Cardiac muscle cell (in vitro differentiated cells and primary cell): Measurements from ENCODE around the gene IL11. TPM values are rescaled to one million over a fixed set of nuclear protein-coding genes. Genes with fewer than 3 reads are reported as not detected.

ENCODE experiments used
- DNase-seq, 2 donors: peaks; one replicate each; pipeline versions ENCODE4 v3.0.0 to v3.0.0-alpha.2; 2010 to 2017; ENCODE audit warnings: low read depth in 1 of 2, low spot score in 1 of 2
- H3K27ac ChIP-seq: fragments of 200-600 bp; sonication (generic); 2 replicates; pipeline ENCODE4 v1.5.1; 2016
- H3K27me3 ChIP-seq: fragments of 200-600 bp; sonication (generic); 2 replicates; pipeline ENCODE4 v1.6.0; 2016; ENCODE audit warnings: control low read depth
- H3K36me3 ChIP-seq: fragments of 200-600 bp; sonication (generic); 2 replicates; pipeline ENCODE4 v1.5.1; 2016; ENCODE audit warnings: control low read depth
- H3K4me1 ChIP-seq: fragments of 200-600 bp; sonication (generic); 2 replicates; pipeline ENCODE4 v1.8.1; 2017; ENCODE audit warnings: low read depth, mild to moderate bottlenecking, mixed run types
- H3K4me3 ChIP-seq: fragments of 200-600 bp; sonication (generic); 2 replicates; pipeline ENCODE4 v1.5.1; 2016; ENCODE audit warnings: mild to moderate bottlenecking
- H3K9me3 ChIP-seq: fragments of 200-600 bp; sonication (generic); 2 replicates; pipeline ENCODE4 v1.5.1; 2017; ENCODE audit warnings: low read depth, mild to moderate bottlenecking, control low read depth
- polyA plus RNA-seq: library from polyadenylated mRNA; unstranded; fragments of >200 nt; fragmentation: Nextera tagmentation; extraction: Ambion mirVana; gene quantifications from 2 replicates; pipeline ENCODE4 v1.2.1, GENCODE V29; 2016
- total RNA-seq: library from RNA; depleted of rRNA; stranded (reverse); fragments of >200 nt; gene quantifications from 2 replicates; pipeline ENCODE4 v1.2.3, GENCODE V29; 2016
- TF ChIP-seq, protein P1 (sequence below): IDR thresholded peaks from 2 replicates; pipeline ENCODE4 v1.5.1; 2012; ENCODE audit warnings: low read depth, mild to moderate bottlenecking, low read length

IL11 gene
- total and polyA plus RNA-seq, 2 experiments from 2014 or later, result 0.12 TPM; not detected in 1

DNA sequence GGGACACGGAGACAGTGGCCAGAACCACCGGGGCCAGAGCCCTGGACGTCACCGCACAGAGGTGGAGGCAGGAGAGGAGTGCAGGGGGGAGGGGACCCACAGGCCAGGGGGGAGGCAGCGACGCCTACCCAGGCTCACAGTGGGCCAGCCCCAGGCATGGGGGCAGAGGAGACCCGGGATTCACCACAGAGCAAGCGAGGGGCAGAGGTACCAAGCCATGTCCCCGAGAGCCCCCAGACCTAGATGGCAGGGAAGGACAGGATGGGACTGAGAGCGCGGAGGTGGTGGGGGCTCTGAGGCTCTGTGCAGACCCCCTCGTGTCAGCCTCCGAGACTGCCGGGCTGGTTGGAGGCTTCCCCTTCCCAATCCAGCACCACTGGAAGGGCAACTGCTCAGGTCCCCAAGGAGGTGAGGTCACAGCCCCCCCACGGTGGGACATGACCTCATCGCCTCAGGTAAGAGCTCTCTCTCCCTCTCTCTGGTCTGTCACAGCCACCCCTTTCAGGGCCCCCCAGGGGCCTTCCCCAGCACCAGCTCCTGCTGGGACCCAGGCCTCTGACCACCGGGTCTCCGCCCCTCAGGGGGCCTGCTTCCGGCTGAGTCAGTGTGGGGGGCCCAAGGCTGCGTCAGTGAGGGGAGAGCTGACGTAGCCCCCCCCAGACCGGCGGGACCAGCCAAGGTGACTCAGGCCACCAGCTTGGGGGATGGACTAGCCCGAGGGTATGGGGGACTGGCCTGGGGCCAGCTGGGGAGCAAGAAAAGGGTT is 2.2 kb upstream of the IL11 start:
- Histone ChIP-seq H3K9me3 (no peaks in the 10 kb centered on the region), H3K27ac (no peak overlapping the region), H3K27me3 (peaks cover 55% of the 10 kb centered on the region), H3K36me3 (no peaks in the 10 kb centered on the region), H3K4me3 (no peak overlapping the region), H3K4me1 (peaks cover 4% of the 10 kb centered on the region)
- DNase-seq, result peak in 1 of 2 donors; percentile 36
- TF ChIP-seq, protein P1, sequence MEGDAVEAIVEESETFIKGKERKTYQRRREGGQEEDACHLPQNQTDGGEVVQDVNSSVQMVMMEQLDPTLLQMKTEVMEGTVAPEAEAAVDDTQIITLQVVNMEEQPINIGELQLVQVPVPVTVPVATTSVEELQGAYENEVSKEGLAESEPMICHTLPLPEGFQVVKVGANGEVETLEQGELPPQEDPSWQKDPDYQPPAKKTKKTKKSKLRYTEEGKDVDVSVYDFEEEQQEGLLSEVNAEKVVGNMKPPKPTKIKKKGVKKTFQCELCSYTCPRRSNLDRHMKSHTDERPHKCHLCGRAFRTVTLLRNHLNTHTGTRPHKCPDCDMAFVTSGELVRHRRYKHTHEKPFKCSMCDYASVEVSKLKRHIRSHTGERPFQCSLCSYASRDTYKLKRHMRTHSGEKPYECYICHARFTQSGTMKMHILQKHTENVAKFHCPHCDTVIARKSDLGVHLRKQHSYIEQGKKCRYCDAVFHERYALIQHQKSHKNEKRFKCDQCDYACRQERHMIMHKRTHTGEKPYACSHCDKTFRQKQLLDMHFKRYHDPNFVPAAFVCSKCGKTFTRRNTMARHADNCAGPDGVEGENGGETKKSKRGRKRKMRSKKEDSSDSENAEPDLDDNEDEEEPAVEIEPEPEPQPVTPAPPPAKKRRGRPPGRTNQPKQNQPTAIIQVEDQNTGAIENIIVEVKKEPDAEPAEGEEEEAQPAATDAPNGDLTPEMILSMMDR, result no peak

DNA sequence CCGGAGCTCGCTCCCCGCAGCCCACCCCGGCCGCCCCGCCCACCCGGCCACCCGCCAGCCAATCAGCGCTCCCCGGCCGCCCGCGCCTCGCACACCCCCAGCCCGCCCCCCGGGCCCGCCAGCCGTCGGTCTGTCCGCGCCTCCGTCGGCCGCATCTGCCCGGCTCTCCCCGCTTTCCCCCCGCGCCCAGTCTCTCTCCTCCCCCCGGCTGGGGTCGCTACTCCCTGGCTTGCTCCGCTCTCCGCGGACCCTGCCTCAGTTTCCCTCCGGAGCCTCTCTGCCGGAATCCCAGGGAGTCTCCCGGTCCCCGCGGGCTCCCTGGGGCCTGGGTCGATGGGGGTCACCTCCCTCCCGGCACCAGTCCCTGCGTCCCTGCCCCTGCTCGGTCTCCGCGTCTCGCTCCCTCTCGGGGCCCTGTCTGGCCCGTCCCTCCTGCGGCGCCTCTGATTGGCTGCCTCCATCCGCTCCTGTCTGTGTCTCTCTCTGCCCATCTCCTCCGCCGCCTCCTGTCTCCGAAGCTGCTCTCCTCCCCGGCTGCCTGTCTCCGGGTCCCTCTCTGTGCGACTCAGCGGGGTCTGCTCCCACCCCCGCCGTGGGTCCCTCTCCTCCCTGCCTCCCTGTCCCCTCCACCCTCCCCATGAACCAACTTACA is 484 bp downstream of the IL11 start:
- Histone ChIP-seq H3K4me3 (peak overlapping the region; percentile 19), H3K27ac (no peak overlapping the region), H3K4me1 (peaks cover 4% of the 10 kb centered on the region), H3K9me3 (no peaks in the 10 kb centered on the region), H3K36me3 (no peaks in the 10 kb centered on the region), H3K27me3 (peaks cover 50% of the 10 kb centered on the region)
- TF ChIP-seq, protein P1, result no peak
- DNase-seq, result peak; percentile 48 to 53

- H3K4me1 ChIP-seq, result peaks cover 4% of the 10 kb centered on the region
- TF ChIP-seq, protein P1, result no peak
- H3K27me3 ChIP-seq, result peaks cover 50% of the 10 kb centered on the region
- peak in 1 of 2 donors; percentile 65 for DNase-seq
- H3K27ac ChIP-seq, result no peak overlapping the region
- no peaks in the 10 kb centered on the region for H3K36me3 ChIP-seq
- H3K4me3 ChIP-seq, result peak overlapping the region; percentile 11
- H3K9me3 ChIP-seq, result no peaks in the 10 kb centered on the region
These were observed 1.3 kb downstream of the IL11 start for GRCh38 chr19:55368701-55369563.

DNA sequence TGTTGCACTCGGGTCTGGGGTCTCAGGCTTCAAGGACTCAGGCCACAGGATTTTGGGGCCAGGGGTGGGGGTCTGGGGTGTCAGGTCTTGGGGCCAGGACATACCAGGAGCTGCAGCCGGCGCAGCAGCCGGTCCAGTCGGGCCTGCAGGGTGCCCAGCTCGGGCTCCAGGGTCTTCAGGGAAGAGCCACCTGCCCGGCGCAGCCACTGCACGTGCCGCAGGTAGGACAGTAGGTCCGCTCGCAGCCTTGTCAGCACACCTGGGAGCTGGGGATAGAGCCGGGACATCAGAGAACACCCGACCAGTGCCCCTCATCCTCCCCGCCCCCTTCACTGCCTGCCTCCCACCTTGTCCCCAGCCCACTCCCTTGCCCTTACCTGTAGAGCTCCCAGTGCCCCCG is 2.2 kb downstream of the IL11 start:
- Histone ChIP-seq H3K4me3 (no peak overlapping the region), H3K27ac (no peak overlapping the region), H3K36me3 (no peaks in the 10 kb centered on the region), H3K27me3 (peaks cover 50% of the 10 kb centered on the region), H3K9me3 (no peaks in the 10 kb centered on the region), H3K4me1 (peaks cover 4% of the 10 kb centered on the region)
- TF ChIP-seq, protein P1, result no peak
- no peak for DNase-seq

DNA sequence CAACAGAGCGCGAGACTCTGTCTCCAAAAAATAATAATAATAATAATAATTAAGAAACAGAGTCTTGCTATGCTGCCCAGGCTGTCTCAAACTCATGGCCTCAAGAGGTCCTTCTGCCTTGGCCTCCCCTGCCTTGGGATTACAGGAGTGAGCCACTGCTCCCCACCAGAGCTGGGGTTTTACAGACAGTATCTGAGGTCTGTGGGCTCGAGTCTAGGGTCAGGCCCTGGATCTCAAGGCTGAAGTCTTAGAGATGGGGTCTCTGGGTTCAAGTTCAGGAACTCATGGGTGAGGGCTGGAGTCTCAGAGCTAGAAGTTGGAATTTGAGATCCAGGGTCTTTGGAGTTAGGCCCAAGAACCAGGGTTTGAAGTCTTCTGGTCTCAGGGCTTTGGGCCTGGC is 3.5 kb downstream of the IL11 start:
- no peak overlapping the region for H3K4me3 ChIP-seq
- TF ChIP-seq, protein P1, result no peak
- H3K36me3 ChIP-seq, result no peaks in the 10 kb centered on the region
- peaks cover 41% of the 10 kb centered on the region for H3K27me3 ChIP-seq
- no peak for DNase-seq
- peaks cover 4% of the 10 kb centered on the region for H3K4me1 ChIP-seq
- H3K27ac ChIP-seq, result no peak overlapping the region
- H3K9me3 ChIP-seq, result no peaks in the 10 kb centered on the region
